Thymus (tissue), 11 donors: ENCODE results near the gene STK39. TPM values are rescaled to one million over a fixed set of nuclear protein-coding genes. Genes with fewer than 3 reads are reported as not detected.

Experiments used
- DNase-seq, 9 donors: peaks; one replicate each; pipeline ENCODE4 v3.0.0-alpha.2; 2013; ENCODE audit warnings: low spot score in 9 of 9, low read depth in 6 of 9, missing footprints in 1 of 9
- H3K27ac ChIP-seq, 2 donors: one replicate each; pipeline ENCODE4 v1.5.1; 2013; ENCODE audit warnings: control low read depth in 1 of 2, low read depth in 1 of 2, low read length in 1 of 2, mild to moderate bottlenecking in 1 of 2, moderate library complexity in 1 of 2
- H3K27me3 ChIP-seq, 2 donors: one replicate each; pipeline ENCODE4 v1.5.1; 2013; ENCODE audit warnings: low read length in 1 of 2; ENCODE audit not compliant: control insufficient read depth in 2 of 2, insufficient read depth in 1 of 2
- H3K36me3 ChIP-seq, 2 donors: one replicate each; pipeline ENCODE4 v1.5.1; 2013; ENCODE audit warnings: low read length in 1 of 2, mild to moderate bottlenecking in 1 of 2, moderate library complexity in 1 of 2; ENCODE audit not compliant: control insufficient read depth in 2 of 2, insufficient read depth in 2 of 2
- H3K4me1 ChIP-seq, 2 donors: one replicate each; pipeline ENCODE4 v1.5.1; 2013; ENCODE audit warnings: low read length in 2 of 2; ENCODE audit not compliant: control insufficient read depth in 2 of 2, insufficient read depth in 2 of 2
- H3K4me3 ChIP-seq, 2 donors: one replicate each; pipeline ENCODE4 v1.5.1; 2013; ENCODE audit warnings: low read length in 2 of 2, control low read depth in 1 of 2, mild to moderate bottlenecking in 1 of 2
- H3K9me3 ChIP-seq, 2 donors: one replicate each; pipeline ENCODE4 v1.5.1; 2013; ENCODE audit warnings: low read length in 1 of 2, mild to moderate bottlenecking in 1 of 2; ENCODE audit not compliant: control insufficient read depth in 2 of 2, insufficient read depth in 1 of 2
- WGBS: extraction: QIAGEN DNeasy Blood & Tissue Kit; methylation state at CpG from one replicate; pipeline ENCODE4 v1.1.7; 2013; 5-methylcytosine and 5-hydroxymethylcytosine counted together
- polyA plus RNA-seq: library from polyadenylated mRNA; stranded (reverse); fragments of 200-250 nt; gene quantifications from one replicate; pipeline ENCODE4 v1.2.3, GENCODE V29; 2013
- total RNA-seq: library from RNA; stranded (reverse); fragments of 120-200 nt; gene quantifications from one replicate; pipeline ENCODE4 v1.2.4, GENCODE V29; 2013
- donor health status: healthy.

The STK39 gene
- total and polyA plus RNA-seq, 2 donors, result 30.7 to 34.1 TPM

DNA sequence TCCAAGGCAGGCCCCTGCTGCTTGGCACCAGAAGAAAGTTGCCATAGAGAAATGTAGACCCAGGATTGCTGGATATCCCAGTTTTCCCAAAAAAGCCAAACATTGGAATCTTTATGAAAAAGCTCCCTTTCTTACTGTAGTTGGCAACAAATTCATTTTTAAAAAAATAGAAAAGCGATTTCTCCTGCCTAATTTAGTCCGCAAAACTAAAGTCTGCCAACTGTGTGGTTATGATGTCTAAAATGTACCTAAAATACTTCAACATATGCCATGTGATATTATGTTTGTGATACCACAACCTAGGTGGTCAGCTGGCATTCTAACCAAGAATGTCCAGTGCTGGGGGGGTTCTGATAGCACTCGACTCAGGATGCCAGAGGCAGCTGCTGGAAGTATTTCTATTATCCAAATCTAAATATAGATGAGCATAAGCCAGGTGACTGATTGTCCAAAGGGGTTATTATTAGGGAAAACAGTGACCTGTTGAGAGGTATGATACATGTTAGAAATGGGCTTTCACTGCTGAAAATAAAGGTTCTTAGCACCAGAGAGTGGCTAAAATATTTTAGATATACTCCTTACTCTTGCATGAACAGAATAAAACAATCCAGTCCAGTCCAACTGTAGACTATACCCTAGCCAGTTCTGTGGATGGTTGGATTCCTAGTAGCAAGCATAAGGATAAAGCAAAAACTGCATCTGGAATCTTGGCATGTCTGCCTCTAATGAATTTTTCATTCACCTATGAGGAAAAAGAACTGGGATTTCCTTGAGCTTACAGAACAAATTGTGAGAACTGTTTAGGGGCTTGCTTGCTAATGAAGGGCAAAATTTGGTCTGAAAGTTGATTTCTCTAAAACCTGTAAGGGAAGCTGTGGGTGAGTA is 101.7 kb downstream of the STK39 start:
- H3K27ac ChIP-seq, result no peak overlapping the region
- no peaks in the 10 kb centered on the region for H3K9me3 ChIP-seq
- 96% methylated on average over 3 of the region's 3 CpGs for WGBS
- peaks cover 7 to 10% of the 10 kb centered on the region in 2 donors for H3K36me3 ChIP-seq
- H3K4me1 ChIP-seq, result no peaks in the 10 kb centered on the region
- no peak overlapping the region for H3K4me3 ChIP-seq
- DNase-seq, result no peak
- no peaks in the 10 kb centered on the region for H3K27me3 ChIP-seq

DNA sequence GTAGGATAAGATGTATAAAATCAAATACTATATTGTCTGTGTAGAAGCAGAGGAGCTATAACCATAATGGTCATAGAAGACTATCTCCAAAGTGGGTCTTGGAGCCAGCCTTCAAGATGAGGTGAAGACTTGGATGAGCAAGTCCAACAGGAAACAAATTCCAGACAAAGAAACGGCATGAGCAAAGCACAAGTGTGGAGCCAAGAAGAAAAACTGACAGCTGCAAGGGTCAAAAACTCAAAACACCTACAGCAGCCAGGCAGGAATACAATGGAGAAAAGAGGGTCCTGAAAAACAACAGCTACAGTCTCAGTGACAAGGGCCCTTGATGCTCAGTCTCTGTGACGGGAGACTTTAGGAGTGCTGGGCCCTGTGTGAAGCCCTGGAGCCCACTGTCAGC is 102.4 kb downstream of the STK39 start:
- 96% methylated on average over 2 of the region's 2 CpGs for WGBS
- no peaks in the 10 kb centered on the region for H3K4me1 ChIP-seq
- no peaks in the 10 kb centered on the region for H3K27me3 ChIP-seq
- H3K27ac ChIP-seq, result no peak overlapping the region
- no peak overlapping the region for H3K4me3 ChIP-seq
- no peak for DNase-seq
- H3K36me3 ChIP-seq, result peaks cover 8 to 10% of the 10 kb centered on the region in 2 donors
- no peaks in the 10 kb centered on the region for H3K9me3 ChIP-seq

DNA sequence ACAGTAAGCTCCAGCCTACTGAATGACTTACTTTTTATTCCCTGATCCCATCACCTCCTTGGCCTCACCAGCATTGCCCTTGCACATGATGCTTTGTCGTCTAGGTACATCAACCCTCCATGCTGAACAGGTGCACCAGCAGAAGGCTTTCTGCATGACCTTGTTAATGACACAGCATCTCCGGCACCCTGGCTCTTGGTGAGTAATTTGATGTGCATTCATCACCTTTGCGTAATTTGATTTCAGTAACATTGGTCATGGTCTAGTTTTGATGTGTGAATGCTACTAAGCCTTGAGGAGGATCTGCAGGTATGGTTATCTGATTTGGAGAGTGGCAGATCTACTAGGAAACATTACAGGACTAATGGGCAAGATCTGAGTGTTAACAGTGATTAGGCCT is 103.6 kb downstream of the STK39 start:
- no peaks in the 10 kb centered on the region for H3K4me1 ChIP-seq
- WGBS, result 98% methylated on average over 3 of the region's 3 CpGs
- no peaks in the 10 kb centered on the region for H3K27me3 ChIP-seq
- no peak for DNase-seq
- H3K27ac ChIP-seq, result no peak overlapping the region
- H3K4me3 ChIP-seq, result no peak overlapping the region
- H3K9me3 ChIP-seq, result no peaks in the 10 kb centered on the region
- peaks cover 6 to 10% of the 10 kb centered on the region in 2 donors for H3K36me3 ChIP-seq

DNA sequence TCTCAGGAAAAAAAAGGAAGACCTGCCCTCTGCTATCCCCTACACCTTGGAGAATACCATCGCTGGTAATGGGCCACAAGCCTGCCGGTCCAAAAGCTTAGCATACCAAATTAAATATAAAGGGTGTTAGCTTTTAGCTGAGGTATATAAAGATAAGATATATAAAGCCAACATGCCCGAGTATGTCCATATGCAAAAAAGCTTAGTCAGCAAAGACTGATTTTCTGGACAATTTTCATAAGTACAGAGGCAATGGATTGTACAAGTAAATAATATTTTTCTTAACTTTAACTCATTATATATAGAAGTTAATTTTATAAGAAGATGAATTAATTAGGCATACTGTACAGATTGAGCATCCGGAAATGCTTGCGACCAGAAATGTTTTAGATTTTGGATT is 106.5 kb downstream of the STK39 start:
- peaks cover 0 to 19% of the 10 kb centered on the region in 2 donors for H3K36me3 ChIP-seq
- no peaks in the 10 kb centered on the region for H3K27me3 ChIP-seq
- no peak for DNase-seq
- no peak overlapping the region for H3K27ac ChIP-seq
- H3K4me1 ChIP-seq, result no peaks in the 10 kb centered on the region
- WGBS, result 99% methylated on average over 5 of the region's 5 CpGs
- H3K9me3 ChIP-seq, result no peaks in the 10 kb centered on the region
- no peak overlapping the region for H3K4me3 ChIP-seq

GRCh38 chr2:168139852-168140251 is 107.5 kb downstream of the STK39 start:
- H3K27me3 ChIP-seq, result no peaks in the 10 kb centered on the region
- peaks cover 0 to 19% of the 10 kb centered on the region in 2 donors for H3K36me3 ChIP-seq
- H3K27ac ChIP-seq, result no peak overlapping the region
- no peaks in the 10 kb centered on the region for H3K9me3 ChIP-seq
- 98% methylated on average over 4 of the region's 4 CpGs for WGBS
- H3K4me1 ChIP-seq, result no peaks in the 10 kb centered on the region
- H3K4me3 ChIP-seq, result no peak overlapping the region
- no peak for DNase-seq

GRCh38 chr2:168138901-168139300 is 108.5 kb downstream of the STK39 start:
- H3K27me3 ChIP-seq, result no peaks in the 10 kb centered on the region
- no peaks in the 10 kb centered on the region for H3K4me1 ChIP-seq
- no peak for DNase-seq
- no peaks in the 10 kb centered on the region for H3K9me3 ChIP-seq
- no peak overlapping the region for H3K27ac ChIP-seq
- H3K4me3 ChIP-seq, result no peak overlapping the region
- peaks cover 0 to 22% of the 10 kb centered on the region in 2 donors for H3K36me3 ChIP-seq
- whole genome bisulfite sequencing, result 97% methylated on average over 5 of the region's 5 CpGs

DNA sequence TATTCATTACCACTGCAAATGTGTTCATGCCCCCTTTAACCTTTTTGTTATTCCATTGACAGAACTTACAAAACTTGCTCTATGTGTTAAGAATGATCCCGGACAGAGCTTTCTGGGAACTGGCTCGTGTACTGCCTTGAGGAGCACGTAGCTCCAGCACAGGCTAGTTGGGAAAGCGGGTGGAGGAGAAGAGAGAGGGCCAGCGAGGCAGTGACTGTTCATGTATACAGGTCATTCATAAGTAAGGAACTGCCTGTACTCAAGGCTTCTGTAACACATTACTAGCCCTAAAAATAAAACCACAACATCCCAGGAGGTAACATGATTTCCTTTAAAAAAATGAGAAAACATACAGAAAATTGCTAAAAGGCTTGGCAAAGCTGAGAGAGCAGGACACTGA is 109.0 kb downstream of the STK39 start:
- peaks cover 0 to 19% of the 10 kb centered on the region in 2 donors for H3K36me3 ChIP-seq
- 98% methylated on average over 5 of the region's 5 CpGs for WGBS
- no peak for DNase-seq
- no peaks in the 10 kb centered on the region for H3K27me3 ChIP-seq
- H3K27ac ChIP-seq, result no peak overlapping the region
- H3K9me3 ChIP-seq, result no peaks in the 10 kb centered on the region
- no peak overlapping the region for H3K4me3 ChIP-seq
- no peaks in the 10 kb centered on the region for H3K4me1 ChIP-seq

DNA sequence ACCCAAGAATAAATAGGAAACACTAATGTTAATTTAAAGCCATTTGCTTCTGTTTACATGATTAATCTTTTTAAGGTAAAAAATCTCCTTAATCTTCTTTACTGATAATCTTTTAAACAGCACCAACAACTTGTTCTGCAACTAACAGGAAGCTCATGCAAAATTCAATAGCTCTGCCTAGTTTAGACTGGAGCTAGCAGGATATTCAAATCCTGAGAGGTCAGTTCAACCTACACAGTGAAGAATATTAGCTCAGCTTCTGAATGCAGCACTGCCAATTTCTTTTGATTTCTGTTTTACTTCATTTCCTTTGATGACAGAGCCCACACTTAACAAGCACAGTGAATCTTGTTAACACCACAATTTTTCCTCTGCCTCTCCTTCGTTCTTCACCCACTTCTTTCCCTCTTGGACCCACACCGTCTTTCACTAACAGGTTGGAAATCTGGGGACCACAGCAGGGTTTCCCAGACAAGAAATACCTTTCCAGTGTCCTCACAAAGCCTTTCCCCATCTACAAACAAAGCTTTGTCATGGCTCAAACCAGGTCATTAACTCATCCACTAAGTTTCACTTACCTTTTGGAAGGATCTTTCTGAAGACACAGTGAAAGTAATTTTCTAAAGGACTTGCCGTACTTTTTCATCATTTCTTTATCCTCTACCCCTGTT is 109.8 kb downstream of the STK39 start:
- no peak for DNase-seq
- no peak overlapping the region for H3K4me3 ChIP-seq

DNA sequence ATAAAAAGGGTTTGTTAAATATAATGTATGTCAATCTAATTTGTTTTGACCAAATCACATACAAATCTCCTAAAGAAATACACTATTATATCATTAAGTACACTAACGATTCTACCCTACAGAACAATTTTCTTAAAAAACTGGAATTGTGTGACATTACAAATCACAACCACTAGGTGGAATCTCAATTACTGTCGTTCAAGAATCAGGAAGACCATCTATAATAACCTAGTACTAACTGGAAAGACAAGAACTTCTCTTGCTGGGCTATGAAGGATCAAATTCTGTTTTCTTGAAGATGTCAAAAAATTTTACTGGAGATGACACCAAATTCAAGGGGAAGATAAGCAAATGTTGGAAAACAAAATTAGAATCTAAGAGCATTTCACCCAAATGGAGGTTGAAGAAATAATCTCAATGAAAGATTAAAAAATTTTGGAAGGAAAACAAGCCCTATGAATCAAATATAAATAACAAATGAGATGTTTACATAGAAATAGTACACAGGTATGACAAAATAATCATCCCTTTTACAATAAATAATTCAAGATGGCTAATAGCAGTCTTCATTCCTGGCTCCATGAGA is 110.9 kb downstream of the STK39 start:
- no peaks in the 10 kb centered on the region for H3K4me1 ChIP-seq
- H3K27me3 ChIP-seq, result no peaks in the 10 kb centered on the region
- H3K36me3 ChIP-seq, result peaks cover 0 to 23% of the 10 kb centered on the region in 2 donors
- H3K27ac ChIP-seq, result no peak overlapping the region
- H3K4me3 ChIP-seq, result no peak overlapping the region
- H3K9me3 ChIP-seq, result no peaks in the 10 kb centered on the region
- 35% methylated on average over 2 of the region's 2 CpGs for WGBS
- DNase-seq, result peak in 7 of 9 donors; percentile 10 to 70 (median 34)

More for the DNA sequence above, 109.8 kb downstream of the STK39 start:
- Histone ChIP-seq H3K4me1 (no peaks in the 10 kb centered on the region), H3K36me3 (peaks cover 0 to 23% of the 10 kb centered on the region in 2 donors), H3K27me3 (no peaks in the 10 kb centered on the region), H3K27ac (no peak overlapping the region), H3K9me3 (no peaks in the 10 kb centered on the region)
- 92% methylated on average over 3 of the region's 3 CpGs for WGBS
